T-helper 1 cell treated with Interleukin-12 subunit alpha and Interleukin-12 subunit beta and Interleukin-4 antibody, amounts not matched to agents 30 ng/mL and 1 ng/mL, for 36 hours (primary cell): ENCODE data around the gene MYO19. TPM values are rescaled to one million over a fixed set of nuclear protein-coding genes. Genes with fewer than 3 reads are reported as not detected.
"Not testable (repeated sequence)": the region's sequence is repeated elsewhere in the genome, so short reads cannot be mapped to it uniquely, and the experiment has no call there.

ENCODE experiments used
- intact Hi-C: fragments of 100-400 bp; cut with micrococcal nuclease; formaldehyde crosslinking; loops from one replicate; pipeline ENCODE4 v1.15.1; 2024
- total RNA-seq: library from RNA; stranded (reverse); gene quantifications from 2 replicates; pipeline ENCODE4 v1.2.3, GENCODE V29; 2022

Gene MYO19
- total RNA-seq, 1 donor from 2014 or later, result 115 TPM

DNA sequence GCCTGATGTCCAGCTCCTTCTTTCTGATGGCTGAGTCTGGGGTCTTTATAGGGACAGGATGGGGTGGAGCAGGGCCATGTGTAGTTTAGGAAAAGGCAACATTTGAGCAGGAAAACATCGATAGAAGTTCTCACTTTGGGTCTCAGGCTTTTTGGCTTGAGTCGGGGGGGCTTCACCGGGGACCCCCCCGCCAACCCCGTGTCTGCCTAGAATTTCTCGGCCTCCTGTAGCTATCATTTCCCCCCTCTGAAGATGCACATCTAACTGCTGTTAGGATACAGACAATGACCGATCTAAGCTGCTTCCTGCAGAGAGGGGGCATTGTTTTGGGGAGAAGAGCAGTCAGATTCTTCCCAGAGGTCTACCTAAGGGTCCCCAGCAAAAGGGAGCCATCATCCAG lies 64.9 kb downstream of the MYO19 start:
- intact Hi-C loops, result loop anchor here (10.0 kb wide), 1 partner anchor 1565 kb away; no protein-coding TSS in a partner anchor

GRCh38 chr17:36468903-36469635 lies 65.6 kb downstream of the MYO19 start:
- intact Hi-C loops, result no loop called here

GRCh38 chr17:36464765-36465088 lies 69.9 kb downstream of the MYO19 start:
- intact Hi-C loops, result loop anchor here (1.0 kb wide), 1 partner anchor 22 kb away; the partner anchor contains the start of gene ZNHIT3

DNA sequence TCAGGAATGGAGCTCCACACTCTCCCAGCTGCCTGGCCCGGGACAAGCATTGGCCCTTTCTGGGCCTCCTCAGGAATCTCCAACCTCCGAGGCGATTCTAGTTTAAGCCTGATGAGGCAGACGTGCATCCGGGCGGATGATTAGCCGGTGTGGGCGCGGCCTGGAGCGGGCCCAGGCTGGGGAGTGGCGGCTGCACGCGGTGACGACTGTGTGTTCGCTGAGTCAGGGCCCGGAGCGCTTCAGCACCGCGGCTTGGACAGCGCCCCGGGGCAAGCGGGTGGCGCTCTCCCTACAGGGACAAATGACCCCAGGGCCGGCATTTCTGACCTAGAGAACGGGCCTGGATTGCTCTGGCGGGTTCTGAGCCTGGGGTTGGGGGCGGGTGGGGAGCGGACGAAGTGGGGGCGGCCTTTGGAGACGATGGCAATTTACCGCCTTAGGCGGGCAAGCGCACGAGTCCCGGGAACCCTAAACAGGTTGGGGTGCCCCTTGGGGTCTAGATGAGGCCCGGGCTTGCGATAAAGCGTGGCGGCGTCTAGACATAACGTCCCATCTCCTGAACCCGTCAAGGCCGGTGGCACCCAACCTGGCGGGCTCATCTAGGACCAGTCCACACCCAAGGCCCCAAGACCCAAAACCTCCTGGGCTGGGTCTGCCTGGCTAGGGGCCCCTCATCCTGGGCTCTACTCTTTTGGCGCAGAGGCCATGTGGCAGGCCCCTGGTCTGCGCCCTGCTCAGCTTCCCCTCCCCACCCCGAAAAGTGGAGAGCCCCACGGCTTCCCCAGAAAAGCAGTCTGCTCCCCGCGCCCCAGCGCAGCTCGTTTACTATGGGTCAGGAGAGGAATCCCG lies 70.5 kb downstream of the MYO19 start:
- intact Hi-C loops, result loop anchor here (1.0 kb wide), 1 partner anchor 22 kb away; the partner anchor contains the start of gene ZNHIT3

- intact Hi-C loops, result no loop called here
Measured at GRCh38 chr17:36461330-36462110, 73.1 kb downstream of the MYO19 start.

GRCh38 chr17:36460265-36460937 lies 74.3 kb downstream of the MYO19 start:
- intact Hi-C loops, result no loop called here

DNA sequence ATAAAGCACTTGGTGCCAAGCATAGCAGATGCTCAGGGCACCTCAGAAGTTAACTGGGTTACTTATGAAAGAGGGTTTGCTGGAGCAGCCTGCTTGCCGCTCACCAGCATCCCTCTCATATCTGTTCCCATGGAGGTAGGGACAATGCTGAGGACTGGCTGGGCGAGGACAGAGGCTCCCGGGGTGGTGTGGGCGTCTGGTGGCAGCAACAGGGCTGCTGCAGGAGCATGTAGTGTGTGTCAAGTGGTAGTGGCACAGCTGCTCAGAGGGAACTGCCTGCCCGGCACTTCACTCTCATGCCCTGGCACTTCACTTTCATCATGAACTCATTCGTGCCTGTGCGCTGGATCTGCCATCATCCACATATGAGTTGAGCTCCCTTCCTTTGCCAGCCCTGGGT lies 75.1 kb downstream of the MYO19 start:
- intact Hi-C loops, result no loop called here

DNA sequence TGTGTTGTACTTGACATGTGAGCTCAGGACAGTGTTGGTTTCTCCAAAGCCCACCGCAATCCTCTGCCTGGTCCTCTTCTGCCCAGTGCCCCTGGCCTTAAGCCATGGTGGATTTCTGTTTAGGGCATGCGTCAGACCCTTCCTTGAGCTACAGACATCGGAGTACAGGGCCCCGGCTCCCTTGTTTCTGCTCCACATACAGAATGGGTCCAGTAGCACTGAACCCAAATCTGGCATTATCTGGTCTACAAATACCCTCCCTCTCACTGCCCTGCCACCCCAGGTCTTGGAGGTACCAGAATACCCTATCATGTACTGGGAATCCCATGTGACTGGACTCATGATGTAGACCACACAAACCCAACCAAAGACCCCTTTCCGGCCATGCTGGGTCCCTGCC lies 75.6 kb downstream of the MYO19 start:
- intact Hi-C loops, result no loop called here

- intact Hi-C loops, result not testable (repeated sequence)
Measured at GRCh38 chr17:36457701-36458100, 77.0 kb downstream of the MYO19 start.

- intact Hi-C loops, result not testable (repeated sequence)
Measured at GRCh38 chr17:36452888-36453287, 81.8 kb downstream of the MYO19 start.

DNA sequence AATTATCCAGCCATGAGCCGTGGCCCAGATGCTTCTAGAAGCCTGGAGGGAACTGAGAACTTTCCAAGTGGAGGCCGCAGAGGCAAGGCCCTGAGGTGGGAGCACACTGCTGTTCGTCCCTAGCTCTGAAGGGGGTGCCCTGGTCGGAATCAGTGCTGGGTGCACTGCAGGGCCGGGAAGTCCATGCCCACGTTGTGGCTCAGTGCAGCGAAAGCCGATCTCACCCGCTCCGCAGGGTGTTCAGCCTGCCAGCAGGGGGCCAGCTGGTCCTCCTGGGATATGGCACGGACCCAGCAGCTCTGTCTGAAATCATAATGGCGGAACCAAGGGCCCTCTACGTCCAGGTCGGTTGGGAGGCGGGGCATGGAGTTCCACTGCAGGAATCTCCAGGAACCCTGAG lies 84.7 kb downstream of the MYO19 start:
- intact Hi-C loops, result not testable (repeated sequence)

Other genes with a start within 250 kb of the MYO19 start
- not detected in 2 replicates for gene TBC1D3G, start 211.0 kb downstream of the MYO19 start, total RNA-seq
- not detected in 2 replicates for gene TBC1D3H, start 146.4 kb downstream of the MYO19 start, total RNA-seq
- 37.6 and 38.0 TPM in 2 replicates for gene ZNHIT3, start 48.2 kb downstream of the MYO19 start, total RNA-seq
- gene PIGW, start 119 bp upstream of the MYO19 start, total RNA-seq, result 14.4 and 15.8 TPM in 2 replicates
- gene GGNBP2, start 10.1 kb upstream of the MYO19 start, total RNA-seq, result 103 and 108 TPM in 2 replicates
- gene DHRS11, start 57.0 kb upstream of the MYO19 start, total RNA-seq, result 5.7 and 6.1 TPM in 2 replicates
- gene MRM1, start 66.7 kb upstream of the MYO19 start, total RNA-seq, result 10.3 and 10.6 TPM in 2 replicates